ENCODE measurements around the gene MATN1.

MATN1 gene

GRCh38 chr1:30665216-30666010, 58.0 kb downstream of the MATN1 start:
- no peak for DNase-seq

DNA sequence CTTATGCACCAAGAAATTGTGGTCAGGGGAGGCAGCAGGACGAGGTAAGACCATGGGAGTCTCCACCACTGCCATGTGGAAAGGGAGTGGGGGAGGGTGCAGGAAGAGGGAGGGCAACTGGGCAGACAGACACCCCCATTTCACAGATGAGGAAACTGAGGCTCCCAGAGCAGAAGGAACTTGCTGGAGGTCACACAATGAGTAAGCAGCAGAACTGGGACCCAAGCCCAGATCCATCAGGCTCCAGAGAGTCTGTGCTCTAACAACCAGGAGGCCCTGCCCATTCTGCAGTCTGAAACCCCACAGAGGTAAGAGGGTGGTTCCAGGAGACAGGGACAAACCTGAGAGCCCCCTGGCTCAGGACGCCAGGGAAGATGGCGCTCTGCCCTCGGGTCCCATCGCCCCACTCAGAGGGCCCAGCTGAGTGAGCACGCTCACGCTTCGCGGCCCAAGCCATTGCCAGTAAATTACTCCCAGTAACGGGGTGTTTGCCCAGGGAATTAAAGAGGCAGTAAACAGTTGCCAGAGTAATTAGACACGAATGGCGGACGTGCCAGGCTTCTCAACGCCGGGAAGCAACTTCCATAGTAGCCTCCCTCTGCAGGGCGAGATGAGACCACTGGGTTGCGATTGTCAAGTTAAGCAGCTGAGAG, 59.2 kb downstream of the MATN1 start:
- DNase-seq = peak in 21 of 51 donors; percentile 4 to 48 (median 27)

GRCh38 chr1:30663596-30664091, 59.7 kb downstream of the MATN1 start:
- DNase-seq = no peak

- no peak for DNase-seq
Measured at GRCh38 chr1:30662291-30662840, 61.0 kb downstream of the MATN1 start.

- no peak for DNase-seq
Measured at GRCh38 chr1:30661311-30661710, 62.1 kb downstream of the MATN1 start.
